Activated gamma-delta T cell treated with Interleukin-2 at 50 U/mL for 16 hours (primary cell): ENCODE data around the gene CLDND1.

Experiments
- DNase-seq: peaks from one replicate; pipeline ENCODE4 v3.0.0-alpha.2; 2020

Gene CLDND1

DNA sequence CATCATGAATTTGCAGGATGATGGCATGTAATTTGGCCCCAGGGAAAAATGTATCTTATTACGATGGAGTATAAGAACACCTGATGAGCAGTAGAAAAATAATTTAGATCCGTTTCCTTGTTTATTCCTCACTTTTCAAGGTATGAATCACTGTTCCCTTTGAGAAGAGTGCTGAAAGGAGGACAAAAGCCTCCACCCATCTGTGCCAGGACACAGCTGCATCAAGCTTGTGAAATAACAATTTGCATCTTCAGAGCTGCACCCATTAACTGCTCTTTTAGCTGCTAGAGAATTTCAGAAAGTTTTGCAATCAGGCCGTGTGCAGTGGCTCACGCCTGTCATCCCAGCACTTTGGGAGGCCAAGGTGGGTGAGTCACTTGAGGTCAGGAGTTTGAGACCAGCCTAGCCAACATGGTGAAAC, 9.6 kb downstream of the CLDND1 start:
- DNase-seq = no peak

DNA sequence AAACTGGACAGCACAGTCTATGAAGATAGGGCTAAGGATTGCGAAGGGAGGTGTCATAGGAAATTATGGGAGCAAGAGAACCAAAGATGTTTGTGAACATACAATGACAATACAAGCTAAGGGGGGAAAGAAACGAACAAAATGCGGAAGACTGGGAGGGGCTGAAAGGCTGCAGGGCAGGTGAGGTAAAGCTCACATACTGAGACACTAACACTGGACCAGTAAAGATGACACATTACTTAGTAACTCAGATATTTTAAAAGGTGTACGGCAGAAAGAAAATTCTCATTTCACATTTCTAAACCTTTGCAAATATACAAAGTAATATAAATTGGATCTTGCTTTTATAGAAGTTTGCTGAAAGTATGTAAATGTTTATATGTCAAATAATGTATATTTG, 10.1 kb downstream of the CLDND1 start:
- DNase-seq = no peak

DNA sequence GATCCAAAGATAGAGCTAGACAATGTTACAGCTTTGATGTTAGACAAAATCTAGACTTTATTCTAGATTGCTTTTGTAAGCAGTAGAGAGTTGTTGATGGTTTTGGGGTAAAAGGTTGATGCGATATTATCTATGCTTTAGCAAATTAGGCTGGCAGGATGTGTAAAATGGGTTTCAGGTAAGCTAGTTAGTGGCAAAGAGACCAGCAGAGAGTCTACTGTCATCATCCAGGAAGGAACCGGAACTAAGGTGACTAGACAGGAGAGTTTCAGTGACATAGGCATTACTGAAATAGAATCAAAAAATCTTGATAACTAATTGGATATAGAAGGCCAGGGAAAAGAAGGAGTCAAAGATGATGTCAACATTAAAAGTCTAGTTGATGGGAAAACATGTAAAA, 14.1 kb downstream of the CLDND1 start:
- no peak for DNase-seq

DNA sequence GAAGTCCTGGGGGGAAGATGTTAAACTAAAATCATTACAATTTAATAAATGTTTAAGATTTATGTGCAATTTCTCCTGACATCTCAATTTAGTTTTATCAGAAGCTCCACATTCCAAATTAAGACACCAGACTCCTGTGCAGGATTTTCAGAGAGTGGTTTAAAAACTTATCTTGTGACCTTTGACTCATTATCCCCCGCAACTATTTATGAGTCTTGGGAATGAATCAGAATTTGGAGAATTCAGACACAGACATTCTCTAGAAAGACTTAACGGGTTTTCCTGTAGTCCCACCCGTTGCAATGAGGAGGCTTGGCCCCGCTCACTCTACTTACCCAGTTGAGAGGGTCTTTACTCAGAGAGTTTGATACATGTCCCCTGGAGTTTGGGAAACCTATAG, 18.2 kb downstream of the CLDND1 start:
- DNase-seq = no peak

DNA sequence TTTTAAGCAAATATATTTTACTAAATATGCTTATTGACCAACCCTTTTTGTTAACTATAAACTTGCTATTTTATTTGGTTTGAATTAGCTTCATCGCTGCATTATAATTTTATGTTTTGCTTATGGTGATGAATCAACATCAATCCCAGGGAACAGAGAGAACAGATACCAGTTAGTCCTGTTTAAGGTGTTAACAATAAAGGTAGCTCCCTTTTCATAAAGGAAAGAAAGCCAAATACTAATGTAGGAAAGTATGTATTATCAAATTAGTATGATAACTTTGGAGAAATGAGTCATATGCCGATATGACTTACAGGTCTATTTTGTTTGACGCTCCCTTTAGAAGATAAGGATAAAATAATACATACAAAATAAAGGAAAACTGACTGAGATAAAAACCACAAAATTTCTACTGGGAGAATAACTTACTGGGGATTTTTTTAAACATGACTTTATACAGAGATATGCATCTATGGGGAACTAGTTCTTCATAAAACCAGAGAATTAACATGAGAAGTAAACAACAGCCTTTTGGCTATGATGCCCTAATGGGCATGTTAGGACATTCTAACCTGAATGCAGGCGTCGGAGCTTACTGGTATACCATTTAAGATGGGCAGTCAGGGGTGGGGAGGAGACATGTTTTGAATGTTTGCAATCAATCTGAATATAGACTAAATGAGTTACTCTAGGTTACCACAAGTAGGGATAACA, 20.7 kb downstream of the CLDND1 start:
- DNase-seq = no peak

DNA sequence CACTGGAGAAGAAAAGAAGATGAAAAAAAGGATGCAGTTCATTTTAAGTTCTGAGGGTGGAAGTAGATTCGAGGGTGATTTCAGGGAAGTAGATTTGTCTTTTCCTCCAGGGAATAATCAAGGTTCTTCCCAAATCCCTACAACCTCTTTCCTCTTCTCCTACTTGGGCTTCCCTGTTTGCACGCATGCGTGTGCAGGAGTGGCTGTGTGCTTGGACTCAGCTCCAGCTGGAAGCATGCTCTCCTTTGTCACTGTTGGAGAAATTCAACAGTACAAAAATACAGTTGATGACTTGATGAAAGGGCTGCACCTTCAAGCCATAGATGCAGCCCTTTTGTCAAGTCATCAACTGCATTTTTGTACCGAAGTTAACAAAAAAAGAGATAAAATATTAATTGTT, 21.4 kb downstream of the CLDND1 start:
- no peak for DNase-seq

DNA sequence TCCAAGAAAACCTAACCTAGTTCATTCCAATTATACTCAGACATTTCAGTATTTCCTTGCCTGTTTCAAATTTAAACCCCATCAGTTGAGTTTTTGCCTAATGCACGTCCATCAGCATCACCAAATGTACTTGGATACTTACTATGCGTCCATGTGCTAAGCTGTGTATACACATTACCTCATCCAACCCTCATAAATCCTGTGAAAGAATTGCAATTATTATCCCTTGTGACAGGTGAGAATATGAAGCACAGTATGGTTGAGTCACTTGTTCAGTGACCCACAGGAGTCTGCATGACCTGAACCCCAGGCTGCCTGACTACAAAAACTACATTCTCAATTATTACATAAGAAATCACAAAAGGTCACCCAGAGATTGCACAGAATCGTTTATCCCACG, 22.7 kb downstream of the CLDND1 start:
- DNase-seq = no peak

DNA sequence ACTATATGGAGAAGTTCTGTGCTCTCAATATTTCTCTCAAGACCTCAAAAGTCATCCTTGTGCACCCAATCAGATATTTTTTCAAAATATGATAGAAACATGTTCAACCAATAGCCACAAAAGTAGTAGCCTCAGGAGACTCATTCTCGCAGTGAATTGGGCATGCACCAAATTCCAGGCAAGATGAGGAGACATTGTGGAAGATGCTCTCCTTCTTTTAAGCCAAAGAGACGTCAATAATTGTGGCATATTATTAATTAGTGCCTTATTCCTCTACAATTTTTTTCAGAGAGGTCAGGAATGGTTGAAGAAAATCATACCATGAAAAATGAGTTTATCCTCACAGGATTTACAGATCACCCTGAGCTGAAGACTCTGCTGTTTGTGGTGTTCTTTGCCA, 25.3 kb downstream of the CLDND1 start, which contains the start of gene OR5K2:
Gene OR5K2 (plus strand): TSS at position 301 of the 400 bp plus-strand sequence. CDS start 0 bp downstream, at position 301.
- DNase-seq = no peak

DNA sequence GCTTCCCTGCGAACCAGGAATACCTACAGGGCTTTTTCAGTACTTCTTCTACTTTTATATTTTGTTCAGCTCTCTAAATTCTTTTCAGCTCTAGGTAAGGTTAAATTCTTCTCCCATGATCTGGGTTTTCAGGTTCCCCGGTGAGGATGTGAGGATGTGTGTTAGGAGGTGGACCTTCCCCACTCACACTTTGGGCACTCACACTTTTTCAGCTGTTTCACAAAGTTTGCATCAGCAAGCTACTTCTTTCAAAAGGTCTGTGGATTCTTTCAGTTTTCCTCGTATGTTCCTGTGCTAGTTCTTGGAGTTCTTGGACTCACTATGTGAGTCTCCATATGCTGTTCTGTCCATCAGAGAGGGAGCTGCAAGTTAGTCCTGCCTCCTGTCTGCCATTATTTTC, 39.1 kb downstream of the CLDND1 start:
- DNase-seq = no peak

DNA sequence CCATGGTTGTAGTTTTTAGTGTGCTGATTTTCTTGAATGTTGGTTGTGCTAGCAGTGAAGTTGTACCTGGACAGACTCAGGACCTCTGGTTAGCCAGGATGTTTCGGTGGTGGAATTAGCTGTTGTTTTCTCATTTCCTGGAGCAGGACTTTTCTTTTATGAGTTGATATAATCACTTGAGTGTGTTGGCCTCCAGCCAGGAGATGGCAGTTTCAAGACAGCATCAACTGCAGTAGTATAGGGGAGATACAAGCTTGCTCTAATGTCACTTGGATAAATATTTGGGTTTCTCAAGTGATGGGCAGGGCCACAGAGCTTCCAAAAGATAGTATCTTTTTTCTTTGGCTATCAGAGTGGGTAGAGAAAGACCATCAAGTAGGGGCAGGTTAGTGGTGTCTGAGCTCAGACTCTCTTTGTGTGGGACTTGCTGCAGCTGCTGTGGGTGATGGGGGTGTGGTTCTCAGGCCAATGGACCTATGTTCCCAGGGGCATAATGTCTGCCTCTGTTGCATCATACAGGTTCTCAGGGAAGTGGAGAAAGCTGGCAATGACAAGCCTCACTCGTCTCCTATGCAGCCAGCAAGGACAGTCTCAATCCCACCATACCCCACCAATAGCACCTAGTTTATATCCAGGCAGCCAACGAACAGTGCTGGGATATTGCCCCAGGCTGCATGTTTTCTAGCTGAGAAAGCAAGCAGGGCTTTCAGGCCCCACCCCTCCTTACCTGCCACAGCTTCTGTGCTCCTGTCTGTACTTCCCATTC, 39.8 kb downstream of the CLDND1 start:
- no peak for DNase-seq
